WI38 (cell line): ENCODE measurements around the gene AP3M1.

Source experiments
- H3K4me3 ChIP-seq: 2 replicates; pipeline ENCODE4 v1.5.1; 2011; ENCODE audit warnings: low read depth, mild to moderate bottlenecking, control low read depth, low read length
- TF ChIP-seq, protein P1 (sequence below): IDR thresholded peaks from 2 replicates; pipeline ENCODE4 v1.5.1; 2012; ENCODE audit warnings: low read depth, mild to moderate bottlenecking, control low read depth, low read length

Gene AP3M1

DNA sequence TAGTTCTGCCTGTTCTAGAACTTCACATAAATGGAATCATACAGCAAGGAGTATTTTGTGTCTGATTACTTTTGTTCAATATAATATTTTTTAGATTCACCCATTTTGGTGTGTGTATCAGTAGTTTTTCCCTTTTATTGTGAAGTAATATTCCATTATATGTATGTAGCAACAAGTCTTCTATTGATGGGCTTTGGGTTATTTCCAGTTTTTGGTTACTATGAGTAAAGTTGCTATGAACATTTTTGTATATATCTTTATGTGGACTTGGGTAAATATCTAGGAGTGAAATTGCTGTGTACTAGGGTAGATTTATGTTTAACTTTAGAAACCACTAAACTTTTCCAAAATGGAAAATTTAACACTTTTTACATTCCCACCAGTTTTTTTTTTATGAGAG, 36.0 kb upstream of the AP3M1 start:
- TF ChIP-seq, protein P1, sequence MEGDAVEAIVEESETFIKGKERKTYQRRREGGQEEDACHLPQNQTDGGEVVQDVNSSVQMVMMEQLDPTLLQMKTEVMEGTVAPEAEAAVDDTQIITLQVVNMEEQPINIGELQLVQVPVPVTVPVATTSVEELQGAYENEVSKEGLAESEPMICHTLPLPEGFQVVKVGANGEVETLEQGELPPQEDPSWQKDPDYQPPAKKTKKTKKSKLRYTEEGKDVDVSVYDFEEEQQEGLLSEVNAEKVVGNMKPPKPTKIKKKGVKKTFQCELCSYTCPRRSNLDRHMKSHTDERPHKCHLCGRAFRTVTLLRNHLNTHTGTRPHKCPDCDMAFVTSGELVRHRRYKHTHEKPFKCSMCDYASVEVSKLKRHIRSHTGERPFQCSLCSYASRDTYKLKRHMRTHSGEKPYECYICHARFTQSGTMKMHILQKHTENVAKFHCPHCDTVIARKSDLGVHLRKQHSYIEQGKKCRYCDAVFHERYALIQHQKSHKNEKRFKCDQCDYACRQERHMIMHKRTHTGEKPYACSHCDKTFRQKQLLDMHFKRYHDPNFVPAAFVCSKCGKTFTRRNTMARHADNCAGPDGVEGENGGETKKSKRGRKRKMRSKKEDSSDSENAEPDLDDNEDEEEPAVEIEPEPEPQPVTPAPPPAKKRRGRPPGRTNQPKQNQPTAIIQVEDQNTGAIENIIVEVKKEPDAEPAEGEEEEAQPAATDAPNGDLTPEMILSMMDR, result no peak
- H3K4me3 ChIP-seq, result no peak overlapping the region

DNA sequence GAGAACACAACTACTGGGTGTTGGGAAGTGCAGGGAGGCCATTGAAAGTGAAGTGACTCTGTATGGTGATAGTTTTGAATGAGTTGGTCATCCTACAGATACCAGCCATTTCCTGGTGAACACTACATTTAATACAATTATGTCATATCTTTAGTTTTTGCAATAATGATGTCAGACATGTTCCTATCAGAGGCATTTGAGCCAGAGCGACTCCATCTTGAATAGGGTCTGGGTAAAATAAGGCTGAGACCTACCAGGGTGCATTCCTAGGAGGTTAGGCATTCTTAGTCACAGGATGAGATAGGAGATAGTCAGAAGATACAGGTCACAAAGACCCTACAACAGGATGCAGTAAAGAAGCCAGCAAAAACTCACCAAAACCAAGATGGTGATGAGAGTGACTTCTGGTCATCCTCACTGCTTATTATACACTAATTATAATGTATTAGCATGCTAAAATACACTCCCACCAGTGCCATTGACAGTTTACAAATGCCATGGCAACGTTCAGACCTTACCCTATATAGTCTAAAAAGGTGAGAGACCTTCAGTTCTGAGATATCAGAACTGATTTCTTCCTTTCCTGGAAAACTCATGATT, 28.6 kb upstream of the AP3M1 start:
- H3K4me3 ChIP-seq, result no peak overlapping the region
- TF ChIP-seq, protein P1, result no peak

DNA sequence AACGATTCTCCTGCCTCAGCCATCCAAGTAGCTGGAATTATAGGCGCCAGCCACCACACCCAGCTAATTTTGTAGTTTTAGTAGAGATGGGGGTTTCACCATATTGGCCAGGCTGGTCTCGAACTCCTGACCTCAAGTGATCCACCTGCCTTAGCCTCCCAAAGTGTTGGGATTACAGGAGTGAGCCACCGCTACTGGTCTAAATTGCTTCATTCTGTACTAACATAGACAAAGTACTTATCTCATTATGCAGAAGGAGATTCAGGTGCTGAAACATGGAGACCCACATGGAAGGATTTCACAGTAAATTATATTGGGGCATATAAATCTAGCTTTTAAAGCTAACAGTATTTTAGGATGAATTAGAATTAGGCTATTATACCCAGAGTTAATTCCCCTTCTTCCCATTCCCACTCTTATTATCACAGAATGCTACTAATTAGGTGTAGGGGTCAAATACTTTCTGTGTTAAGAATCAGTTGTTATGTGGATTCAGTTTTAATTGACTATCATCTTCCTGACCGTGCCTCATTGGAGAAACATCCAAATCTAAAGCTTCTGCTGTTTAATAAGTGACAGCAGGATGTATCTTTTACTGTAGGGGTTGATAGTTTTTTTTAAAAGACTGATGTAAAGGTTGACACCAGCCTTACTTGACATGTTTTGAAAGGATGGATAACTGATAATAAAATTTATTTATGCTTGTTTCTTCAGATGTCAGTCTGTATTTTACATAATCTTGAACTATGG, 27.6 kb upstream of the AP3M1 start:
- no peak overlapping the region for H3K4me3 ChIP-seq
- TF ChIP-seq, protein P1, result no peak

DNA sequence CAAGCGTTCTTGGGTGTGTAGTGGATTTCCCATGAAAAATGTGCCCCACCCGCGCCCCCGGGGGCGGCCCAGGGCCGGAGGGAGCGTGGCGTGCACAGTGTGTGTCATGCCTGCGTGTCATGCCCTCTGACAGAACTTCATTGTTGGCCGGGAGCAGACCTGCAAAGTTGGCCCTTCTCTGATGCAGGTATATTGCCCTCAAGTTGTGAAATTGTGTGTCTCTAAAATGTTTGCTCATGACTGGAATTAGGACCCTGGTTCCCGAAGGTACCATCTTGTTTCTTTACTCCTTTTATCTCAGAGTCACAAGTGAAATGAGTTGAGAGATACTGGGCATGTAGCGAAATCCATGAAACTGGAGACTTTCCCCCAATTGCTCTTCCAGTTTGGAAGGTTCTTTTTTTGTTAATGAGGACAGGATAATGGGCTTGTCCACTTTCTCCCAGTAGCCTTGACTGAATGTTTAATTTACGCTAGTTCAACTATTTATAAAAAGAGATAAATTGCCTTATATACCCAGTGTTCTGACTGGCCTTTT, 26.6 kb upstream of the AP3M1 start:
- peak overlapping the region; percentile 91 for H3K4me3 ChIP-seq
- TF ChIP-seq, protein P1, result no peak

DNA sequence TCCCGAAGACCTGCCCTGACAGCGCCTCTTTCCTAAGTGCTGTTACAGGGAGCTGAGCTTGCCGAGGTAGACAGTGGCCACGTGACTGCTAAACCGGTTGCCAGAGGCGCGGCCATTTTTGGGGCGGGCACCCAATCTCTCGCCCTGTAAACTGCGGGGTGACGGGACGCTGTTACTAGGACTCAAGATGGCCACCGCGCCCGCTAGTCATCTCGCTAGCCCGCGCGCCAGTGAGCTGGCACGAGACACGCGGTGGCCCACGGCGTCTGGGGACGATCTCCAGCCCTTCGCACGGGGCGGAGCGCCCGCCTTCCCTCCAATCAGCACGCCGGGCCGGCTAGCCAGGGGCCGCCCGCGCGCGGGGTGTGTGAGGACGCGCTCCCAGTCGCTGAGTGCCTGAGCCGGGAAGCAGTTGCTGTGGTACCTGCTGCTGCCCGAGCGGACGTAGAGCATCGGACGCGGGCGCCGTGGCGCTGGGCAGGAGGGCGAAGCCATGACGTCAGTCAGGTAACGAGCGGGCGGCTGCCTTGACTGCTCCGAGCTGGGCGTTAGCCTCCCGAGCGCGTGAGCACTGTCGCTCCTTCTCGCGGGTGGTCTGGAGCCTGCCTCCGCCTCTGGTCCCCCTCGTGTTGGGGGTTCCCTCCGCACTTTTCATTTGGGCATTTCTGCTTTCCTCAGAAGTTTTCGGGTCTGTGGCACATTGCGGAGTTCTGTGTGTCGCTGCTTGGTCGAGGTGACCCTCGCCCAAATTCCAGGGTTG, 25.9 kb upstream of the AP3M1 start:
- H3K4me3 ChIP-seq, result peak overlapping the region; percentile 91
- TF ChIP-seq, protein P1, result no peak

DNA sequence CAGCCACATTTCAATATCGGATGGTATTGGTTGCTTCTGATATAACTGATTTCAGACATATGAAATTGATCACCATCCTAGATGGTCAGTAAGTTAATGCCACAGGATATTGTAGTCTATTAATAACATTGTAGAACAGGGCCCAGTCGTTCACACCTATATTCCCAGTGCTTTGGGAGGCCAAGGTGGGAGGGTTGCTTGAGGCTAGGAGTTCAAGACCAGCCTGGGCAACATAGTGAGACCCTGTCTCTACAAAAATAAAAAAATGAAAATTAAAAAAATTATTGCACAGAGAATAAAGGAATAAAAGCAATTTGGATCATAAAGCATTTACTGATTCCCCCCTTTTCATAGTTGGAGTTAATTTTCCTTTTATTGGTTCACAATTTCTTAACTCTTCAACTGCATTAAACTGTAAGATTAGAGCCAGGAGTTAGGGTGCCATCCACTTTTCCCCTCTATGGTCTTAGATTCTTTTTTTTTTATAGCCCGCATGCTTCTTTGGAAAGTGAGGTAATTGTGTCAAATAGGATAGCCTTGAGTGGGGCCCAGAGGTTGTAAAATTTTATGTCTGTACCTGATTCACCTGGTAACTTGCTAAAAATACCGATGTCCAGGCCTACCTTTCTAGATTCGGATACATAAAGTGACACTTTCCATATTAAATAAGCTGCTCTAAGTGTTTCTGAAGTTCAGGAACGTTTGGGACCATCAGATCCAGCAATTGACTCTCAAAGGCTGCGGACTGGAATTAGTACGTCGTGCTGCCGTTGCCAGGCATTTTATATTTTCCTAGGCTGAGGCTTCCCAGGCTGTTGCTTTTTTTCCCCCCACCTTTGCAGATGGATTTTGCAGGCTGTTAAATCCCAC, 25.1 kb upstream of the AP3M1 start:
- TF ChIP-seq, protein P1, result no peak
- H3K4me3 ChIP-seq, result peak overlapping the region; percentile 91
